SH-SY5Y (cell line): ENCODE results near the gene GPC5.

ENCODE experiments used
- GATA2 ChIP-seq: IDR thresholded peaks from 2 replicates; pipeline ENCODE4 v1.6.1; 2011; ENCODE audit warnings: mild to moderate bottlenecking, low read depth, low read length
- GATA3 ChIP-seq: IDR thresholded peaks from 2 replicates; pipeline ENCODE4 v1.6.1; 2011; ENCODE audit warnings: low read depth, mild to moderate bottlenecking, low read length, moderate library complexity

Gene GPC5

DNA sequence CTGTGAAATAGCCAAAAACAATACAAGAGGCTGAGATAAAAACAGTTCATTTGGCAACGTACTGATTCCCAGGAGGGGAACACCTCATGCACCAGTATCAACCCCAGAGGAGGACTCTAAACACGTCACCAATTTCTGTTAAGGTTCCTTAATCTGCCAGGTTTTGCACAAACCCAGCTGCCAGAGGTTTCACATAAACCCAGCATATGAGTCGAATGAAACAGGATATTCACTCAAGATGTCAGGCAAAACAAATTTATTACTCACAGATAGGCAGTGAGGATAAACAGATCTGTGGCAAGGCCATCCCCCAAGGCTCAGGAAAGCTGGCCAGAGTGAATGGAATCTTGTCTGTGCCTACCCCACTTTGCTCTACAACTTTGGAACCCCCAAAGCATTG lies 210.9 kb downstream of the GPC5 start:
- TF ChIP-seq GATA3 (no peak), GATA2 (peak; percentile 68)

GRCh38 chr13:91618315-91618714 lies 219.9 kb downstream of the GPC5 start:
- TF ChIP-seq GATA2 = no peak
- TF ChIP-seq GATA3 = no peak

GRCh38 chr13:91620670-91621141 lies 222.3 kb downstream of the GPC5 start:
- TF ChIP-seq GATA3 = peak; percentile 93
- peak; percentile 94 for TF ChIP-seq GATA2

DNA sequence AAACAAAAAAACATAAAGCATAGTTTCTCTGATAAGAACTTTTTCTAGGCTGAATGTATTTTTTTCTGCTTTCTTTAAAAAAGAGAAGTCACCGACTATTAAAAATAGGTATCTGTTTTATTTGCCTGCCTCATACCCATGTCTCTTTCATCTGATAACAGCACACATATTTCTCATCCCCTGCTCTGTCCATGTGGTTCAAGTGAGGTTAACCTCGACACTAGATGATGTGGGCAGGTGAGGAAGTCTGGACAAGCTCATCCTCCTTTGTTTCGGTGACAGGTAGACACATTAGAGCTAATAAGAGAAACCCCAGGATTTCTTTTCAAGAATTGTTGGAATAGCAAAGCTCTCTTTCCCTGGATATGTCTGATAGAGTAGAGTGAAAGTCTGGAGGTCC lies 222.7 kb downstream of the GPC5 start:
- TF ChIP-seq GATA2 (no peak), GATA3 (no peak)

DNA sequence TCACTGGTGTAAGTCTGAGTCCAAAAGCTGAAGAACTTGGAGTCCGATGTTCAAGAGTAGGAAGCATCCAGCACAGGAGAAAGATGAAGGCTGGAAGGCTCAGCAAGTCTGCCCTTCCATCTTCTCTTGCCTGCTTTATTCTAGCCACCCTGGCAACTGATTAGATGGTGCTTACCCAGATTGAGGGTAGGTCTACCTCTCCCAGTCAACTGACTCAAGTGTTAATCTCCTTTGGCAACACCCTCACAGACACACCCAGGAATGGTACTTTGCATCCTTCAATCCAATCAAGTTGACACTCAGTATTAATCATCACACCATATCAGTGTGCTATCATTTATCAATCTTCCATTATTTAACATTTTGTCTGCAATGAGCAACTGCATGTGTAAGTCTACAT lies 223.5 kb downstream of the GPC5 start:
- no peak for TF ChIP-seq GATA2
- TF ChIP-seq GATA3 = no peak

DNA sequence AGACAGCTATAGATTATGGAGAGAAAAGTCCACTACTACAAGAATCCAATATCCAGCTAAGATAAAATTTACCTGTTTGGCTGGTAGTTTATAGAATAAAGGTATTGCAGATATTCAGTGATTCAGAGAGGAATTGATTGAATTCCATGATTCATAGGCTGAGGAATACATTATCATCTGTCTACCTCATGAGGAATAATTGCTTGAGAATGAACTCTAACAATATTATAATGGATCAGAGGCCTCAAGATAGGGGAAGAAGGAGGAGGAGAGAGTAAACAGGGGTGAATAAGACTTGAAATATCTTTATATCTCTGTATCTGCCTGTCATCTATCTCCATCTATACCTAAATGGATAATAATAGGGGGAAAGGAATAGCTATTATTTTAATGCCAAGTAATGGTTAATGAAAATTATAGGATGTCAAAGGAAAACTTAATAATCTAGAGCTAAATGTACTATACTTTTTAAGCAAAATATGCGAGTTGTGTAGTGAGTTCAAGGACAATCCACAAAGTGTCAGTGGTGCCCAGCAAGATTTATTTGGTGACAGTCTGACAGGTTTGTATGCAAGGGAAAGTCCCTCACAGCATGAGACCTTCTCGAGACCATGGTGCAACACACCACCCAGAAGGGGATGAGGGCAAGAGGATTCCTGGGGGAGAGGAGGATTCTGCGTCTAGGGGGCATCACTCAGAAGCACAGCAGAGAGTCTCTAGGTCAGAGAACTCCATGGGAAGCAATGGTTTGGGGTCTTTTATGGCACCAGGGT lies 224.5 kb downstream of the GPC5 start:
- TF ChIP-seq GATA2 (no peak), GATA3 (no peak)

DNA sequence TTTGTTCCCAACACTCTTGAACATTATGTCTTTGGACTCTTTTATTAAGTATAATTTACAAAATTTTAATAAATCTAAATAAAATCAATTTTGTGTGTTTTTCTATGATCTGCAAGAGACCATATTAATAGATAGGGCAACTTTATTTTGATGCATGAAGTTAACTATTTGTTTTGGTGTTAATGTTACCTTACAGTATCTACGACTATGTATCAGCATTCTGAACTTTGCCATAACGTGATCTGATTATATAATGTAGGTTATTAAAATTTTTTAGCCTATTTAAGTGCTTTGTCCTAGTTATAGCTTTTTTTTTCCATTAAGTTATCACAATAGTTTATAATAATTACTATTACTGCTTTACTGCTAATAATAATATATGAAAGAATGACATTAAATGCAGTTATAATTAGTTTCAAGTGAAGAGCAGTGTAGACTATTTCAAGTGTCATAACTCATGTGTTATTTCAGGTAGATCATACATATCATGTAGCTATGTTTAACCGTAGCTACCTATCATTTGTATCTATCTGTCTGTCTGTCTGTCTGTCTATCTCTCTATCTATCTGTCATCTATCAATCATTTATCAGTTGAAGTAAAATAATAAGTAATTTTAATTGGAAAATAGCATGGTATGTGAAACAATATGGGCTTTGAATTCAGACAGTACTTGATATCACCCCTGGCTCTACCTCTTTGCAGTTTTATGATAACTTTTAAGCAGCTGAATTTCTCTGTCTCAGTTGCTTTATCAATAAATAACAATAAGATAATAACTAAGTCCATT lies 229.7 kb downstream of the GPC5 start:
- TF ChIP-seq GATA2 (no peak), GATA3 (no peak)

- TF ChIP-seq GATA3 = no peak
- TF ChIP-seq GATA2 = no peak
Measured at GRCh38 chr13:91630946-91631345, 232.5 kb downstream of the GPC5 start.

DNA sequence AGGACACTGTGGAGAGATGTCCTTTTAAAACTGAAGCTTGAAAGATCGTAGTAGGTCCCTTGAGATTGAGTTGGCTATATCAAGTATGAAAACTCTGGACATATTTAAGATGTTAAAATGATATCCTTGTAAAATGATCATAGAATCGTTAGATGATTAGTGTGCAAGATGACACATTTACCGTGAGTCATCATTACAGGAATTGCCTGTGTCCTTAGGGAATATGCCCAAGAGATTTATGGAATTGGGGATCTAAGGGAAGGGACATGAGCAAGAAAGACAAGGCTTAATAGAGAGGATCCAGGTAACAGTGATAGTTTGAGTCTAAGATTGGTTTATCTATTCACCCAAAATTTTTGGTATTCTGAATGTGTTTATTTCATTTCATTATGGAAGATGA lies 233.7 kb downstream of the GPC5 start:
- TF ChIP-seq GATA3 = no peak
- TF ChIP-seq GATA2 = no peak

DNA sequence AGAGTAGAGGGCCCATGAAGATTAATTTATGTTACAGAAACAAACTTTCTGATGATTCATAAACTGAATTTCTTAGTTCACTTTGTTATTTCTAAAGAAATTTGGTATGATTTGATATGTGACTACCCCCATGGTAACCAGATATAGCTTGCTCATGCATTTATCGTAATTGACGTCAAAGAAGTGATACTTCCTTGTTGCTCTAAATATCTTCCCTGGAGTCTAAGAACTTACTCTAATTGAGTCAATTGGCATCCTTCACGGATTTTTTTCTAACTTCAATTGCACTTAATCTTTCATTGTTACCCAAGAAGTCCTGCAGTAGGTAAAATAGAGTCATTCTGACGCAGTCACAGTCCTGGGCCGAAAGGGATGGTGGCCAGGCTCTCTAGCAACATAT lies 240.9 kb downstream of the GPC5 start:
- TF ChIP-seq GATA2 (no peak), GATA3 (no peak)

DNA sequence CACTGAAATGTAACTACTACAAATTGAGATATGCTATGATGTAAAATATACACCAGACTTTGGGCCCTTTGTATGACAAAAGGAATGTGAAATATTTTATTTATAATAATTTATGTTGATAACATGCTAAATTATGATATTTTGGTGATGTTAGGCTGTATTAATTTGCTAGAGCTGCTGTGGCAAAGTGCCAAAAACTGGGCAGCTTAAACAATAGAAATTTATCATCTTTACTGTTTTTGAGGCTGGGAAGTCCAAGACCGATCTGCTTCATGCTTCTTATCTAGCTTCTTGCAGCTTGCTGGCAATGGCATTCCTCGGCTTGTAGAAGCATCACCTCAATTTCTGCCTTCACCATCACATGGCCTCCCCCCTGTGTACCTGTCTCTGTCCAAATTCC lies 245.0 kb downstream of the GPC5 start:
- TF ChIP-seq GATA2 = no peak
- TF ChIP-seq GATA3 = no peak

- TF ChIP-seq GATA3 (no peak), GATA2 (no peak)
Measured at GRCh38 chr13:91644806-91645205, 246.4 kb downstream of the GPC5 start.

GRCh38 chr13:91647361-91647990 lies 249.1 kb downstream of the GPC5 start:
- TF ChIP-seq GATA2 = no peak
- no peak for TF ChIP-seq GATA3

- TF ChIP-seq GATA2 = no peak
- TF ChIP-seq GATA3 = no peak
Measured at GRCh38 chr13:91648012-91648411, 249.6 kb downstream of the GPC5 start.

GRCh38 chr13:91649456-91649855 lies 251.0 kb downstream of the GPC5 start:
- TF ChIP-seq GATA3 (no peak), GATA2 (no peak)
